Measurements from ENCODE around the gene GABRD.

DNA sequence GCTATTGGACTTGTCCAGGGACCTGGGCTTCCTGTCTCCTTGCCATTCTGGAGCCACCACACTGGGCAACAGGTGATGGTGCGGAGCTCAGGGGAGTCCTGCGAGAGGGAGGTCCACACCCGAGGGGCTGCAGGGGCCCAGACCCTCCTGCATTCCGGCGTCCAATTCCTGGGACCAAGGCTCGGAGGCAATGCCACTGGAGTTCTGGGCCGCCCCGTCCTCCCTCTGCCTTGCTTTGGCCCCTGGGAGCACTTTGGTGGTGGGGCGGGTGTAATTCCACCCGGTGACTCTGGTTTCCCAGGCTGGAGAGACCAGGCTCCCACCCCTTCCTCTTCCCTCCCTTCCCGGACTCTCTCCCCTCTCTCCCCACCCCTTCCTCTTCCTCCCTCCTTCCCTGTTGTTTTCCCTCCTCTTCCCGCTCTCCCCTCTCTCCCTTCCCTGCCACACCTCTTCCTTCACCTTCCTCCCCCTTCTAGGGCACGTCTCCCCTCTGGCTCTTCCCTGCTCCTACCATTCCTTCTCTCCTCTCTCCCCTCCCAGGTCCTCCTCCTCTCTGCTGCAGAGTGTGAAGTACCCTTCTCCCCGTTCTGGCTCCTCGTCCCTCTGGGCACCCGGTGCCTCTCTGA lies 33.0 kb downstream of the GABRD start:
- TF ChIP-seq, protein P1, sequence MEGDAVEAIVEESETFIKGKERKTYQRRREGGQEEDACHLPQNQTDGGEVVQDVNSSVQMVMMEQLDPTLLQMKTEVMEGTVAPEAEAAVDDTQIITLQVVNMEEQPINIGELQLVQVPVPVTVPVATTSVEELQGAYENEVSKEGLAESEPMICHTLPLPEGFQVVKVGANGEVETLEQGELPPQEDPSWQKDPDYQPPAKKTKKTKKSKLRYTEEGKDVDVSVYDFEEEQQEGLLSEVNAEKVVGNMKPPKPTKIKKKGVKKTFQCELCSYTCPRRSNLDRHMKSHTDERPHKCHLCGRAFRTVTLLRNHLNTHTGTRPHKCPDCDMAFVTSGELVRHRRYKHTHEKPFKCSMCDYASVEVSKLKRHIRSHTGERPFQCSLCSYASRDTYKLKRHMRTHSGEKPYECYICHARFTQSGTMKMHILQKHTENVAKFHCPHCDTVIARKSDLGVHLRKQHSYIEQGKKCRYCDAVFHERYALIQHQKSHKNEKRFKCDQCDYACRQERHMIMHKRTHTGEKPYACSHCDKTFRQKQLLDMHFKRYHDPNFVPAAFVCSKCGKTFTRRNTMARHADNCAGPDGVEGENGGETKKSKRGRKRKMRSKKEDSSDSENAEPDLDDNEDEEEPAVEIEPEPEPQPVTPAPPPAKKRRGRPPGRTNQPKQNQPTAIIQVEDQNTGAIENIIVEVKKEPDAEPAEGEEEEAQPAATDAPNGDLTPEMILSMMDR (IDR thresholded peaks at IDR 0.05; ENCODE audit: insufficient read depth, low read depth, low read length) = no peak
- no peak for TF ChIP-seq EZH2 (IDR thresholded peaks at IDR 0.05; ENCODE audit: insufficient read depth, low read length)
